SK-N-MC (cell line): Measurements from ENCODE around the gene C10orf71.

ENCODE experiments used
- EZH2 ChIP-seq: fragments of 200-600 bp; sonication (generic); IDR thresholded peaks from one replicate; pipeline ENCODE4 v1.6.1; 2017; ENCODE audit warnings: antibody characterized with exemption
- FOXP2 ChIP-seq: optimal IDR thresholded peaks from 2 replicates; pipeline ENCODE3; 2011; ENCODE audit warnings: mild to moderate bottlenecking, moderate library complexity; ENCODE audit not compliant: insufficient read depth; ENCODE audit errors: extremely low read length, control extremely low read depth
- POLR2AphosphoS5 ChIP-seq: IDR thresholded peaks from 2 replicates; pipeline ENCODE4 v1.6.1; 2012; ENCODE audit warnings: mild to moderate bottlenecking, low read depth, low read length, borderline replicate concordance

DNA sequence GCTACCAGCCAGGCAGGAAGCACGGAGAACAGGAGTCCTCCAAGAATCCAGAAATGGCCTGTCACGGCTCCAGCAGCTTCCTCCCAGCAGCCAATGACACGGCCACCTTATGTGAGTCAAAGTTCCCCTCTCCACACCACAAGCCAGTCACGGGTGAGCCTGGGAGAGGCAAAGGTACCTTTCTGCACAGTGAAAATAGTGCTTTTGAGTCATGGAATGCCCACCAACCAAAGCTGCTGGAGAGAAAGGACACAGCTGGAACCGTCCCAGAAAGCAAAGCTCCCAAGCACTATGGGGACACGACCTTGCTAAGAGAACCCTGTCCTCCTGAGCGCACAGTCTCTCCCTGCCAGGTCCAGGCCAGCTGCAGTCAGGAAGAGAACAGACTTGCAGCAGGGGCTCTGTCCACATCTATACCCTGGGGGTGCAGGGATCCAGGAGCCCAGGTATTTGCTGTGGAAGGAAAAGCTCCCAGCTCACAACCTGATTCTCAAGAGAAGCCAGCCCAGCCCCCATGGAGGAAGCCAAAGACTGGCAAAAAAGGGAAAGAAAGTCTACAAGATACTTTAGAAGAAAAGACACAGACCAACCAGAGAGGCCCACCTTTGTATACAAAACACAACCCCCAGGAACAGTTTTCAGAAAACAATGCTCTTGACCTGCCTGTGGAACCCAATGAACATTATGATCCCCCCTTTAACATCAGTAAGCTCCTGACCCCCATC lies 24.4 kb downstream of the C10orf71 start:
- no peak for TF ChIP-seq EZH2
- TF ChIP-seq POLR2AphosphoS5, result no peak
- TF ChIP-seq FOXP2, result no peak
